Endothelial cell of umbilical vein (primary cell): ENCODE measurements around the gene NBEA.

Source experiments
- EZH2 ChIP-seq: IDR thresholded peaks from 2 replicates; pipeline ENCODE4 v1.6.1; 2012; ENCODE audit warnings: borderline replicate concordance, low read depth, mild to moderate bottlenecking, moderate library complexity, low read length, inconsistent platforms; ENCODE audit not compliant: severe bottlenecking
- FOS ChIP-seq: IDR thresholded peaks from 2 replicates; pipeline ENCODE4 v1.6.1; 2011; ENCODE audit warnings: mild to moderate bottlenecking, low read length, moderate library complexity, borderline replicate concordance; ENCODE audit not compliant: insufficient read depth
- POLR2A ChIP-seq: IDR thresholded peaks from 2 replicates; pipeline ENCODE4 v1.6.1; 2012; ENCODE audit warnings: low read depth, mild to moderate bottlenecking, control low read depth, low read length
- POLR2AphosphoS5 ChIP-seq: IDR thresholded peaks from 2 replicates; pipeline ENCODE4 v1.6.1; 2012; ENCODE audit warnings: low read depth, mild to moderate bottlenecking, control low read depth, low read length, moderate library complexity; ENCODE audit not compliant: insufficient read depth
- TF ChIP-seq, protein P1 (sequence below), 2 donors: IDR thresholded peaks; 1 replicate in 1 of 2; 2 replicates in 1 of 2; pipeline ENCODE4 v1.5.1; 2011; ENCODE audit warnings: low read length in 2 of 2, mild to moderate bottlenecking in 2 of 2, moderate library complexity in 2 of 2, control low read depth in 1 of 2, inconsistent platforms in 1 of 2, low read depth in 1 of 2; ENCODE audit not compliant: insufficient read depth in 1 of 2; ENCODE audit errors: extremely low read depth in 1 of 2
- TF ChIP-seq, protein P2 (sequence below): IDR thresholded peaks from 2 replicates; pipeline ENCODE4 v1.6.1; 2011; ENCODE audit not compliant: insufficient read depth, insufficient read length

DNA sequence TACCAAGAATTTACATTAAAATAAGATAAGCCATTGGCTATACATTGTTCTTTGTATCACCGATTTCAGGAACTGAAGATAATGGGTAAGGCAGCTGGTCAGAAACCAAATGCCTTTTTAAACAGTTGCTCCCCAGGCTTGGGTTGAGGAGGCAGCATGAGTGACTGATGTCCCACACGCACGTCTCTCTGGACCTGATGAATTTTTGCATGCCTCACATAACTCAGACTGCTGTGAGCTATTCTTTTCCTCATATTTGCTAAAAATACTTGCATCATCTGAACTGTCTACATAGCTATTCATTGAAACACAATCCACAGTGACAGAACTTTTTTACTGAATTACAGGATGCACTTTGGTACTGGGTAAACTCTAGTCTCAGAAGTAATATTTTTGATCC, 658.1 kb downstream of the NBEA start:
- TF ChIP-seq POLR2A (no peak), POLR2AphosphoS5 (no peak), EZH2 (no peak), FOS (no peak)
- TF ChIP-seq, protein P1, sequence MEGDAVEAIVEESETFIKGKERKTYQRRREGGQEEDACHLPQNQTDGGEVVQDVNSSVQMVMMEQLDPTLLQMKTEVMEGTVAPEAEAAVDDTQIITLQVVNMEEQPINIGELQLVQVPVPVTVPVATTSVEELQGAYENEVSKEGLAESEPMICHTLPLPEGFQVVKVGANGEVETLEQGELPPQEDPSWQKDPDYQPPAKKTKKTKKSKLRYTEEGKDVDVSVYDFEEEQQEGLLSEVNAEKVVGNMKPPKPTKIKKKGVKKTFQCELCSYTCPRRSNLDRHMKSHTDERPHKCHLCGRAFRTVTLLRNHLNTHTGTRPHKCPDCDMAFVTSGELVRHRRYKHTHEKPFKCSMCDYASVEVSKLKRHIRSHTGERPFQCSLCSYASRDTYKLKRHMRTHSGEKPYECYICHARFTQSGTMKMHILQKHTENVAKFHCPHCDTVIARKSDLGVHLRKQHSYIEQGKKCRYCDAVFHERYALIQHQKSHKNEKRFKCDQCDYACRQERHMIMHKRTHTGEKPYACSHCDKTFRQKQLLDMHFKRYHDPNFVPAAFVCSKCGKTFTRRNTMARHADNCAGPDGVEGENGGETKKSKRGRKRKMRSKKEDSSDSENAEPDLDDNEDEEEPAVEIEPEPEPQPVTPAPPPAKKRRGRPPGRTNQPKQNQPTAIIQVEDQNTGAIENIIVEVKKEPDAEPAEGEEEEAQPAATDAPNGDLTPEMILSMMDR (IDR thresholded peaks at IDR 0.05; ENCODE audit: extremely low read depth in 1 of 2, insufficient read depth in 1 of 2, low read depth in 1 of 2, low read length in 2 of 2), result no peak
- TF ChIP-seq, protein P2, sequence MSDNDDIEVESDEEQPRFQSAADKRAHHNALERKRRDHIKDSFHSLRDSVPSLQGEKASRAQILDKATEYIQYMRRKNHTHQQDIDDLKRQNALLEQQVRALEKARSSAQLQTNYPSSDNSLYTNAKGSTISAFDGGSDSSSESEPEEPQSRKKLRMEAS, result no peak
